ENCODE measurements around the gene INSL3. TPM values are rescaled to one million over a fixed set of nuclear protein-coding genes. Genes with fewer than 3 reads are reported as not detected.

The INSL3 gene
- polyA plus RNA-seq, 1 of the 3 experiments (the other 2 are of a cell fraction) = 0.21 TPM

- H2AFZ ChIP-seq (ENCODE audit: low read depth) = no peak overlapping the region
- no peak for TF ChIP-seq NRF1 (IDR thresholded peaks at IDR 0.05; ENCODE audit: low read depth, low read length)
- TF ChIP-seq CTCF (IDR thresholded peaks at IDR 0.05) = no peak
- no peak for TF ChIP-seq EP300 (IDR thresholded peaks at IDR 0.05; ENCODE audit: borderline replicate concordance in 1 of 2, low read depth in 1 of 2, low read length in 1 of 2)
- TF ChIP-seq SMC3 (IDR thresholded peaks at IDR 0.05; ENCODE audit: low read depth, low read length) = no peak
- TF ChIP-seq FOSL2 (IDR thresholded peaks at IDR 0.05; ENCODE audit: borderline replicate concordance, low read depth) = no peak
- no peak for TF ChIP-seq MEF2A (IDR thresholded peaks at IDR 0.05; ENCODE audit: borderline replicate concordance, low read depth)
- TF ChIP-seq ZBTB33 (IDR thresholded peaks at IDR 0.05; ENCODE audit: borderline replicate concordance, low read depth) = no peak
- no peak for TF ChIP-seq CHD2 (IDR thresholded peaks at IDR 0.05; ENCODE audit: low read length, partially characterized antibody)
- no peak for TF ChIP-seq TCF12 (IDR thresholded peaks at IDR 0.05)
- TF ChIP-seq SIN3A (IDR thresholded peaks at IDR 0.05; ENCODE audit: borderline replicate concordance, low read depth, low read length) = no peak
- no peak for TF ChIP-seq RFX5 (IDR thresholded peaks at IDR 0.05; ENCODE audit: low read length)
- TF ChIP-seq TEAD4 (IDR thresholded peaks at IDR 0.05; ENCODE audit: borderline replicate concordance, insufficient read depth) = no peak
- no peak for TF ChIP-seq POLR2AphosphoS5 (IDR thresholded peaks at IDR 0.05; ENCODE audit: low read depth, low read length)
- TF ChIP-seq FOXM1 (IDR thresholded peaks at IDR 0.05; ENCODE audit: low read depth) = no peak
- 43% methylated on average over 3 of the region's 3 CpGs for WGBS (ENCODE audit: low lambda C conversion rate)
- no peaks in the 10 kb centered on the region for H3K79me2 ChIP-seq (ENCODE audit: insufficient read depth)
- DNase-seq = no peak
- CTCF ChIA-PET = interaction anchor here (2.2 kb wide), 1 partner anchor 23 kb away, joined by 6 read pairs; no protein-coding TSS in a partner anchor
- POLR2A ChIA-PET = no interaction called here
- H3F3A ChIP-seq (replicated peaks; ENCODE audit: insufficient read depth) = no peaks in the 10 kb centered on the region
- no peak overlapping the region for H3K4me2 ChIP-seq
- no peaks in the 10 kb centered on the region for H3K36me3 ChIP-seq (replicated peaks in 1 of 2; ENCODE audit: control insufficient read depth in 1 of 2, insufficient read depth in 2 of 2, low read length in 1 of 2)
- H3K27ac ChIP-seq (ENCODE audit: low read depth in 2 of 2, low read length in 1 of 2) = no peak overlapping the region
- no peak overlapping the region for H3K4me3 ChIP-seq (ENCODE audit: low read depth in 2 of 2, low read length in 1 of 2)
- peaks cover 0 to 3% of the 10 kb centered on the region in 2 experiments; a peak in 1 of 4 replicates for H3K4me1 ChIP-seq (ENCODE audit: control insufficient read depth in 1 of 2, insufficient read depth in 2 of 2, low read depth in 1 of 2, low read length in 1 of 2)
- H3K9me2 ChIP-seq = no peaks in the 10 kb centered on the region
- H3K9me3 ChIP-seq = no peaks in the 10 kb centered on the region
- H4K20me1 ChIP-seq (ENCODE audit: insufficient read depth) = no peaks in the 10 kb centered on the region
- no peak overlapping the region for H3K9ac ChIP-seq
- no peaks in the 10 kb centered on the region for H3K27me3 ChIP-seq (ENCODE audit: insufficient read depth)
These were observed 14.4 kb downstream of the INSL3 start for GRCh38 chr19:17806945-17807344.

GRCh38 chr19:17805427-17805826, 15.9 kb downstream of the INSL3 start:
- Histone ChIP-seq H3K9ac (no peak overlapping the region), H3K36me3 (replicated peaks in 1 of 2; ENCODE audit: control insufficient read depth in 1 of 2, insufficient read depth in 2 of 2, low read length in 1 of 2) (no peaks in the 10 kb centered on the region), H4K20me1 (ENCODE audit: insufficient read depth) (no peaks in the 10 kb centered on the region), H3K4me1 (ENCODE audit: control insufficient read depth in 1 of 2, insufficient read depth in 2 of 2, low read depth in 1 of 2, low read length in 1 of 2) (peaks cover 0 to 4% of the 10 kb centered on the region in 2 experiments; a peak in 1 of 4 replicates), H3K9me3 (no peaks in the 10 kb centered on the region), H3K79me2 (ENCODE audit: insufficient read depth) (no peaks in the 10 kb centered on the region), H3K27ac (ENCODE audit: low read depth in 2 of 2, low read length in 1 of 2) (no peak overlapping the region), H3K4me3 (ENCODE audit: low read depth in 2 of 2, low read length in 1 of 2) (no peak overlapping the region), H3K9me2 (no peaks in the 10 kb centered on the region), H3F3A (replicated peaks; ENCODE audit: insufficient read depth) (no peaks in the 10 kb centered on the region), H3K27me3 (ENCODE audit: insufficient read depth) (no peaks in the 10 kb centered on the region; the same call in 1 of the 2 replicates), H2AFZ (ENCODE audit: low read depth) (no peak overlapping the region), H3K4me2 (no peak overlapping the region)
- no peak for DNase-seq
- no peak for TF ChIP-seq FOXM1 (IDR thresholded peaks at IDR 0.05; ENCODE audit: low read depth)
- no peak for TF ChIP-seq NFIC (IDR thresholded peaks at IDR 0.05; ENCODE audit: borderline replicate concordance)
- TF ChIP-seq IRF3 (IDR thresholded peaks at IDR 0.05; ENCODE audit: low read depth, low read length) = no peak
- no peak for TF ChIP-seq NRF1 (IDR thresholded peaks at IDR 0.05; ENCODE audit: low read depth, low read length)
- TF ChIP-seq RFX5 (IDR thresholded peaks at IDR 0.05; ENCODE audit: low read length) = no peak
- POLR2A ChIA-PET = no interaction called here
- WGBS (ENCODE audit: low lambda C conversion rate) = 63% methylated on average over 4 of the region's 4 CpGs
- CTCF ChIA-PET = interaction anchor here (0.7 to 1.4 kb wide), 2 partner anchors 50 to 57 kb away, joined by 3 read pairs; no protein-coding TSS in a partner anchor

All from SK-N-SH (cell line).